Stimulated activated CD4-positive, alpha-beta T cell treated with anti-CD3 and anti-CD28 coated beads, Interleukin-15, amount 100 ng/mL, for 48 hours (primary cell): ENCODE results near the gene UBAP2.

Experiments
- DNase-seq, 2 donors: peaks; one replicate each; pipeline ENCODE4 v3.0.0-alpha.2; 2020; ENCODE audit warnings: low read depth in 2 of 2

The UBAP2 gene

GRCh38 chr9:34048727-34049629 is at the start of gene UBAP2:
TSS of gene UBAP2 (minus strand) at chr9:34048887. CDS start at chr9:34017148, 31,739 bp downstream.
- peak; percentile 93 to 95 for DNase-seq

- no peak for DNase-seq
These were observed 49.6 kb upstream of the UBAP2 start for GRCh38 chr9:34098307-34098706.

GRCh38 chr9:34097865-34098264 is 49.2 kb upstream of the UBAP2 start:
- DNase-seq: no peak

- no peak for DNase-seq
These were observed 48.1 kb upstream of the UBAP2 start for GRCh38 chr9:34096751-34097150.

GRCh38 chr9:34093578-34093977 is 44.9 kb upstream of the UBAP2 start:
- DNase-seq: no peak

- no peak for DNase-seq
These were observed 40.6 kb upstream of the UBAP2 start for GRCh38 chr9:34089311-34089710.

- no peak for DNase-seq
These were observed 38.7 kb upstream of the UBAP2 start for GRCh38 chr9:34087370-34087769.

GRCh38 chr9:34086864-34087263 is 38.2 kb upstream of the UBAP2 start:
- DNase-seq: no peak

GRCh38 chr9:34085581-34086500 is 37.2 kb upstream of the UBAP2 start:
- DNase-seq: no peak

- no peak for DNase-seq
These were observed 35.9 kb upstream of the UBAP2 start for GRCh38 chr9:34084562-34084961.

- DNase-seq: no peak
These were observed 30.5 kb upstream of the UBAP2 start for GRCh38 chr9:34079181-34079580.

GRCh38 chr9:34072868-34073590 is 24.3 kb upstream of the UBAP2 start:
- no peak for DNase-seq

GRCh38 chr9:34072410-34072809 is 23.7 kb upstream of the UBAP2 start:
- DNase-seq: no peak

- DNase-seq: no peak
These were observed 22.1 kb upstream of the UBAP2 start for GRCh38 chr9:34070606-34071324.

GRCh38 chr9:34069831-34070230 is 21.1 kb upstream of the UBAP2 start:
- no peak for DNase-seq

GRCh38 chr9:34065541-34065940 is 16.9 kb upstream of the UBAP2 start:
- no peak for DNase-seq

- no peak for DNase-seq
These were observed 11.3 kb upstream of the UBAP2 start for GRCh38 chr9:34059954-34060353.

- DNase-seq: no peak
These were observed 10.6 kb upstream of the UBAP2 start for GRCh38 chr9:34059281-34059680.

- DNase-seq: no peak
These were observed 1.1 kb upstream of the UBAP2 start for GRCh38 chr9:34049630-34050384.
